ENCODE data around the gene ZNF324B. TPM values are rescaled to one million over a fixed set of nuclear protein-coding genes. Genes with fewer than 3 reads are reported as not detected.

Gene ZNF324B
- total and polyA plus RNA-seq, 10 of the 15 experiments (the other 5 are each of a cell fraction or from before 2014, with no cell fraction given): 0.11 to 12.8 (median 4.0) TPM

DNA sequence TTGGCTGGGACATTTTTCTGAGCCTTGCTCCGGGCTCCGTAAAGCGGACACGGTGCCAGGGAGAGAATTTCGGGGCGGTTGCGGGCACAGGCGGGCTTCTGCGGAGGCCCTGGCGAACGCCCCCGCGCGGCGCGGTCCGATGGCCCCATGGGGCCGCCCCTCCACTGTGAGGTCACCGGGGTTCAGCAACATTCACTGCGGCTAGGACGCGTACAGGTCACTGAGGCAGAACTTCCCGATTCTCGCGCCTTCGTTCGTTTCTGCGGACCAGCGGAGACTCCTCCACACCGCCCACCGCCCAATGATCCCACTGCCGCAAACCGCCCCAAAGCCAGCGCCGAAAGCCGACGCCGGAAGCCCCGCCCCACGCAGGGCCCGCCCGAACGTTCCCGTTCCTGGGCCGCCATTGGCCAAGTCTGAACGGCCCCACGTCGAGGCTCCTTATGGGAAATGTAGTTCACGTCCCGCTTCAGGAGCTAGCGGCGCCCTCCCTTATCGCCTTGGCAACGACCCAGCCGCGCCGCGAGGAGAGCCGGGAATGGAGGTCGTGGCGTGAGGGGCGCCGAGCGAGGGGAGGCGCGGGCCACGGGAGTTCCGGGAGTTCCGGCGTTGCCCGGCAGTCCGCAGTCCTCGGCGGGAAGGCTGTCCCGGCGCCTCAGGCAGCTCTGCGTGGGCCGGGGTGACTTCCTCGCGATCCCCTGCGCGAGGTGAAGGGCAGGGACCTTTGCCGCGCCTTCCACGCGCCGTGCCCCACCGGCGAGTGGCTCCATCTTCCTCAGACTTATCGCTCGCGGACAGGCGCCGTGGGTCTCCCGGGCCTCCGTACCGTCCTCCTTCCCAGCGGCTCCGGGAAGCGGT is 43.0 kb upstream of the ZNF324B start, which contains the start of gene ZNF584 (continued):
- TF ChIP-seq ZNF217 (IDR thresholded peaks at IDR 0.05) (no peak), TCF12 (IDR thresholded peaks at IDR 0.05; ENCODE audit: low read depth, low read length) (0 out of 2 replicates have a peak, but pooled peaks have one; percentile 4), MYC (IDR thresholded peaks at IDR 0.05; ENCODE audit: insufficient read depth, insufficient read length, insufficient replicate concordance, low read length, severe bottlenecking) (no peak), NBN (IDR thresholded peaks at IDR 0.05) (peak; percentile 65), SIN3A (IDR thresholded peaks at IDR 0.05; ENCODE audit: low read depth, low read length) (peak; percentile 85; the same call in 1 of the 2 replicates), SREBF1 (IDR thresholded peaks at IDR 0.05; ENCODE audit: low read length) (0 out of 2 replicates have a peak, but pooled peaks have one; percentile 48), POLR2AphosphoS2 (IDR thresholded peaks at IDR 0.05; ENCODE audit: low read depth, low read length) (peak; percentile 84; the same call in 1 of the 2 replicates), ZNF622 (IDR thresholded peaks at IDR 0.05) (no peak), EED (IDR thresholded peaks at IDR 0.05; ENCODE audit: low read depth) (no peak), SMC3 (IDR thresholded peaks at IDR 0.05; ENCODE audit: borderline replicate concordance, low read length) (no peak), WRNIP1 (IDR thresholded peaks at IDR 0.05; ENCODE audit: borderline replicate concordance, low read depth, low read length) (no peak), NR2C1 (IDR thresholded peaks at IDR 0.05) (peak; percentile 73), SMAD1 (IDR thresholded peaks at IDR 0.05; ENCODE audit: low read depth, partially characterized antibody) (no peak), HDGF (IDR thresholded peaks at IDR 0.05) (no peak), BHLHE40 (IDR thresholded peaks at IDR 0.05; ENCODE audit: borderline replicate concordance in 1 of 2, low read depth in 2 of 2, low read length in 1 of 2) (peak in 1 of 2 experiments; percentile 27; a peak in 1 of 4 replicates), TAF1 (IDR thresholded peaks at IDR 0.05; ENCODE audit: borderline replicate concordance, low read depth, low read length) (peak; percentile 42; the same call in 1 of the 2 replicates), MTA2 (IDR thresholded peaks at IDR 0.05; ENCODE audit: low read depth) (no peak; the same call in 1 of the 2 replicates), RELA (IDR thresholded peaks at IDR 0.05; ENCODE audit: borderline replicate concordance, partially characterized antibody) (no peak), DPF2 (IDR thresholded peaks at IDR 0.05) (peak; percentile 85), SPI1 (IDR thresholded peaks at IDR 0.05; ENCODE audit: borderline replicate concordance, insufficient read depth, low read depth, low read length) (no peak), POLR2A (IDR thresholded peaks at IDR 0.05; ENCODE audit: low read depth, low read length) (peak; percentile 95), MEF2A (IDR thresholded peaks at IDR 0.05; ENCODE audit: insufficient read depth, low read depth, low read length) (no peak)
- TF ChIP-seq, protein P1, sequence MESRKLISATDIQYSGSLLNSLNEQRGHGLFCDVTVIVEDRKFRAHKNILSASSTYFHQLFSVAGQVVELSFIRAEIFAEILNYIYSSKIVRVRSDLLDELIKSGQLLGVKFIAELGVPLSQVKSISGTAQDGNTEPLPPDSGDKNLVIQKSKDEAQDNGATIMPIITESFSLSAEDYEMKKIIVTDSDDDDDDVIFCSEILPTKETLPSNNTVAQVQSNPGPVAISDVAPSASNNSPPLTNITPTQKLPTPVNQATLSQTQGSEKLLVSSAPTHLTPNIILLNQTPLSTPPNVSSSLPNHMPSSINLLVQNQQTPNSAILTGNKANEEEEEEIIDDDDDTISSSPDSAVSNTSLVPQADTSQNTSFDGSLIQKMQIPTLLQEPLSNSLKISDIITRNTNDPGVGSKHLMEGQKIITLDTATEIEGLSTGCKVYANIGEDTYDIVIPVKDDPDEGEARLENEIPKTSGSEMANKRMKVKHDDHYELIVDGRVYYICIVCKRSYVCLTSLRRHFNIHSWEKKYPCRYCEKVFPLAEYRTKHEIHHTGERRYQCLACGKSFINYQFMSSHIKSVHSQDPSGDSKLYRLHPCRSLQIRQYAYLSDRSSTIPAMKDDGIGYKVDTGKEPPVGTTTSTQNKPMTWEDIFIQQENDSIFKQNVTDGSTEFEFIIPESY (IDR thresholded peaks at IDR 0.05): no peak
- TF ChIP-seq, protein P2, sequence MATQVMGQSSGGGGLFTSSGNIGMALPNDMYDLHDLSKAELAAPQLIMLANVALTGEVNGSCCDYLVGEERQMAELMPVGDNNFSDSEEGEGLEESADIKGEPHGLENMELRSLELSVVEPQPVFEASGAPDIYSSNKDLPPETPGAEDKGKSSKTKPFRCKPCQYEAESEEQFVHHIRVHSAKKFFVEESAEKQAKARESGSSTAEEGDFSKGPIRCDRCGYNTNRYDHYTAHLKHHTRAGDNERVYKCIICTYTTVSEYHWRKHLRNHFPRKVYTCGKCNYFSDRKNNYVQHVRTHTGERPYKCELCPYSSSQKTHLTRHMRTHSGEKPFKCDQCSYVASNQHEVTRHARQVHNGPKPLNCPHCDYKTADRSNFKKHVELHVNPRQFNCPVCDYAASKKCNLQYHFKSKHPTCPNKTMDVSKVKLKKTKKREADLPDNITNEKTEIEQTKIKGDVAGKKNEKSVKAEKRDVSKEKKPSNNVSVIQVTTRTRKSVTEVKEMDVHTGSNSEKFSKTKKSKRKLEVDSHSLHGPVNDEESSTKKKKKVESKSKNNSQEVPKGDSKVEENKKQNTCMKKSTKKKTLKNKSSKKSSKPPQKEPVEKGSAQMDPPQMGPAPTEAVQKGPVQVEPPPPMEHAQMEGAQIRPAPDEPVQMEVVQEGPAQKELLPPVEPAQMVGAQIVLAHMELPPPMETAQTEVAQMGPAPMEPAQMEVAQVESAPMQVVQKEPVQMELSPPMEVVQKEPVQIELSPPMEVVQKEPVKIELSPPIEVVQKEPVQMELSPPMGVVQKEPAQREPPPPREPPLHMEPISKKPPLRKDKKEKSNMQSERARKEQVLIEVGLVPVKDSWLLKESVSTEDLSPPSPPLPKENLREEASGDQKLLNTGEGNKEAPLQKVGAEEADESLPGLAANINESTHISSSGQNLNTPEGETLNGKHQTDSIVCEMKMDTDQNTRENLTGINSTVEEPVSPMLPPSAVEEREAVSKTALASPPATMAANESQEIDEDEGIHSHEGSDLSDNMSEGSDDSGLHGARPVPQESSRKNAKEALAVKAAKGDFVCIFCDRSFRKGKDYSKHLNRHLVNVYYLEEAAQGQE (IDR thresholded peaks at IDR 0.05; ENCODE audit: low read depth, low read length): no peak
- TF ChIP-seq, protein P3, sequence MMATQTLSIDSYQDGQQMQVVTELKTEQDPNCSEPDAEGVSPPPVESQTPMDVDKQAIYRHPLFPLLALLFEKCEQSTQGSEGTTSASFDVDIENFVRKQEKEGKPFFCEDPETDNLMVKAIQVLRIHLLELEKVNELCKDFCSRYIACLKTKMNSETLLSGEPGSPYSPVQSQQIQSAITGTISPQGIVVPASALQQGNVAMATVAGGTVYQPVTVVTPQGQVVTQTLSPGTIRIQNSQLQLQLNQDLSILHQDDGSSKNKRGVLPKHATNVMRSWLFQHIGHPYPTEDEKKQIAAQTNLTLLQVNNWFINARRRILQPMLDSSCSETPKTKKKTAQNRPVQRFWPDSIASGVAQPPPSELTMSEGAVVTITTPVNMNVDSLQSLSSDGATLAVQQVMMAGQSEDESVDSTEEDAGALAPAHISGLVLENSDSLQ (IDR thresholded peaks at IDR 0.05): 0 out of 2 replicates have a peak, but pooled peaks have one; percentile 16
